KBM-7 (cell line): Measurements from ENCODE around the gene TRIM37.
"Not testable (repeated sequence)": the region's sequence is repeated elsewhere in the genome, so short reads cannot be mapped to it uniquely, and the experiment has no call there.

Source experiments
- DNase-seq: peaks from one replicate; pipeline ENCODE4 v3.0.0-alpha.2; 2015
- in situ Hi-C: fragments of 300-500 bp; cut with MboI; formaldehyde crosslinking; loops from 2 replicates; pipeline ENCODE4 v1.14.3; 2020; ENCODE audit warnings: low sequenced_read_pairs, low pct_unique_long_range_greater_than_20kb, mixed read lengths

The TRIM37 gene

GRCh38 chr17:58969156-58969555 lies 137.5 kb downstream of the TRIM37 start:
- in situ Hi-C loops, result no loop called here
- no peak for DNase-seq

GRCh38 chr17:58968426-58969061 lies 138.1 kb downstream of the TRIM37 start:
- in situ Hi-C loops, result no loop called here
- no peak for DNase-seq

DNA sequence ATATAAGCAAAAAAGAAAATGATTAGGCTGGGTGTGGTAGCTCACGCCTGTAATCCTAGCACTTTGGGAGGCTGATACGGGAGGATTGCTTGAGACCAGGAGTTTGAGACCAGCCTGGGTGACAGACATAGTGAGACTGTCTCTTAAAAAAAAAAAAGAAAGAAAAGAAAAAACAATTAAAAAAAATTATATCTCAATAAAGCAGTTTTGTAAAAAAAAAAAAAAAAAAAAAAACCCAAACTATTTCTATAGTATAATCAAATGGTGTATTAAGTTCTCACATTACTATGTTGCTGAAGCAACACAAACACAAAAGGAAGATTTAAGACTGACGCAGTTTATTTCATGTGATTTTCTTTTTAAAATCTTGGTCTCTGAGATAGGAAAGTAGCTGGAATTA lies 140.5 kb downstream of the TRIM37 start:
- in situ Hi-C loops, result no loop called here
- DNase-seq, result no peak

GRCh38 chr17:58965221-58965620 lies 141.5 kb downstream of the TRIM37 start:
- no peak for DNase-seq
- in situ Hi-C loops, result no loop called here

- DNase-seq, result peak; percentile 50
- in situ Hi-C loops, result no loop called here
These were observed 146.6 kb downstream of the TRIM37 start for GRCh38 chr17:58960068-58960467.

DNA sequence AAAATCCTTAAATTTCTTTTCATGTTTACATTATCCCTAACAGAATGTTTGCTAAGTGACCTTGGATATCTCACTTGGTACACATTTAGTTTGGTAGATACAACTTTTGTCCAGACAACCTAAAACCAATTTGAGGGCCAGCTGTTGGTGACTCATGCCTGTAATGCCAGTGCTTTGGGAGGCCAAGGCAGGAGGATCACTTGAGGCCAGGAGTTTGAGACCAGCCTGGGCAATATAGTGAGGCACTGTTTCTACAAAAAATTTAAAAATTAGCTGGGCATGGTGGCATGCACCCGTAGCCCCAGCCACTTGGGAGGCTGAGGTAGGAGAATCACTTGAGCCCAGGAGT lies 149.0 kb downstream of the TRIM37 start:
- in situ Hi-C loops, DNase-seq: not testable (repeated sequence)

DNA sequence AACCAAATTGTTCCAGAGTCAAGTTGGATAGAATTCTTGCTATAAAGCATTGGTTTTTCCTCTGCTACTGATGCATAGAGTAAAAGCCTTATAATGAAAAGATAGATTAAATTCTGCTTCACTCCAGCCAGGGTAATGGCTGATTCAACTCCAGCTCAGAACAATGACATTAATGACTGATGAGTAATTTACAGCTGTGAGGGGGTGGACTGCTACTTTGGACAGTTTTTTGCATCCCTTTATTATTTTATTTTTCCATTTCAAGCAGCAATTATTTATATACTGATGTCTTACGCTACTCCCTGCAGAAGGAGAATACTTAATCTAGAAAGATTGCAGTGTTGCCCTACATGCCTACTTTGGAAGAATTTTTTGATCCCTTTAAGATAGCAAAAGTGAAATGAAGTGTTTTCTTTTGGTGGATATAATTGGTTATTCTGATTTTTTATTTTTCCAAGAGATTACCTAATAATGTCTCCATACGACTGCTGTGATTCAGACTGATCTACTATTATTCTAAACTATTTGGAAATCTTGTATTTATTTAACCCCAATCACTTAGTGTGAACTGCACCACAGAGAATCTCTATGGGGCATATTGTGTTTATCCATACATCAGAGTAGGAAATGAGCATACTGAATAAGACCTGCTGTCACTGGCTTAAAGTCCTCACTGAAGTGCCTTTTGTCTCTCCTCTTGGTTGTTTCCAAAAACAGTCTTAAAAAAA lies 149.5 kb downstream of the TRIM37 start:
- in situ Hi-C loops, result no loop called here

DNA sequence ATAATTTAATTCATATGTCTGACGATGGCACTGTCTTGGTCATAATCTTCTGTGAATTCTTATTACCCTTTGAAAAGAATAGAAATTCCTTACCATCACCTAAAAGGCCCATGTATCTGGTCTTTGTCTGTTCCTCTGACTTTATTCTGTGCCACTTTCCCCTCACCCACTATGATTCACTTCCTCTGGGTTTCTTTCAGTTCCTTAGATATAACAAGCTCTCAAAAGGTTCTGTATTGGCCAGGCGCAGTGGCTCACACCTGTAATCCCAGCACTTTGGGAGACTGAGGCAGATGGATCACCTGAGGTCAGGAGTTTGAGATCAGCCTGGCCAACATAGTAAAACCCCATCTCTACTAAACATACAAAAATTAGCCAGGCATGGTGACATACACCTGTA lies 152.3 kb downstream of the TRIM37 start:
- in situ Hi-C loops, DNase-seq: not testable (repeated sequence)

More for the DNA sequence above, 149.5 kb downstream of the TRIM37 start:
- DNase-seq, result no peak

- in situ Hi-C loops, result no loop called here
- DNase-seq, result peak; percentile 12
These were observed 158.9 kb downstream of the TRIM37 start for GRCh38 chr17:58947824-58948223.

- in situ Hi-C loops, result no loop called here
- DNase-seq, result no peak
These were observed 159.3 kb downstream of the TRIM37 start for GRCh38 chr17:58947411-58947810.

- no peak for DNase-seq
- in situ Hi-C loops, result no loop called here
These were observed 162.5 kb downstream of the TRIM37 start for GRCh38 chr17:58944166-58944565.

GRCh38 chr17:58936295-58936694 lies 170.4 kb downstream of the TRIM37 start:
- no peak for DNase-seq
- in situ Hi-C loops, result no loop called here

DNA sequence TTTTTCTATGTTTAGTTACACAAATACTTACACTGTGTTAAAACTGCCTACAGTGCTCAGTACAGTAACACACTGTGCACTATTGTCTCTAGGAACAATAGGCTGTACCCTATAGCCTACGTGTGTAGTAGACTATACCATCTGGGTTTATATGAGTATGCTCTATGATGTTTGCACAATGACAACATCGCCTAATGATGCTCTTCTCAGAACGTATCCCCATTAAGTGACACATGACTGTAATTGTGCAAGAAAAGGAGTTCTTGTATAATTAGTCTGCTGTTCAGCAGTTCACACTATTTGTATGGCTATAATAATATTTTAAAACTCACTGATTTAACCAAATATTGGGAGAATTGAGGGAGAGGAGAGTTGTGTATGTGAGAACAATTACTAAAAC lies 173.7 kb downstream of the TRIM37 start:
- no peak for DNase-seq
- in situ Hi-C loops, result no loop called here
